GM19099 (cell line): ENCODE results near the gene TSPAN14.

Experiments used
- POLR2A ChIP-seq: IDR thresholded peaks from 3 replicates; pipeline ENCODE4 v1.6.1; 2011; ENCODE audit warnings: low read depth; ENCODE audit not compliant: insufficient read length; ENCODE audit errors: extremely low read depth

TSPAN14 gene

DNA sequence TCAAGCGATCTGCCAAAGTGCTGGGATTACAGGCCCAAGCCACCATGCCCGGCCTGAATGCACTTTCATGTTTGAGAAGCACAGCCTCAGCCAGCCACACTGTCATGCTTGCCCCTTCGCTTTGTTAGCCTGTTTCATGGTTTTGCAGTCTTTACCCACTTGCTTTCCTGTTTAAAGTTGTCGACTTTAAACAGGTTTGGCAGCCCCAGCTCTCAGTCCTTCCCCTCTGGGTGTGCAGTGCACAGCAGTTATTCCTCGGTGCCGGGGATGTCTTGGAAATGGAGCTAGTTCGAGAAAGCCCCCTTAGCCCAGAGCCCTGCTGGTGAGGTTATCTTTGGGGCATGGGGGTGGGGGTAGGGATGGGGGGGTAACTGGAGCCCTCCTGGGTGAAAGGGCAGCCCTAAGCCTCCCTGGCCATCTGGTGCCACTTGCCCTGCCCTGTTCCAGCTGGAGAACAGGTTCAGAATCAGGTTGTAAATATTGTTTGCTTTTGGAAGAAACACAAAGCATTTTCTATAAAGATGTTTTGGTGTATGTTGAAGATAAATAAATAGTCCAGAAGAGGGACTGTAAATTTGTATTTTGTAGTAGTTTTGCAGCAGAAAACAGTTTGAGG, 14.8 kb downstream of the TSPAN14 start:
- TF ChIP-seq POLR2A: no peak

DNA sequence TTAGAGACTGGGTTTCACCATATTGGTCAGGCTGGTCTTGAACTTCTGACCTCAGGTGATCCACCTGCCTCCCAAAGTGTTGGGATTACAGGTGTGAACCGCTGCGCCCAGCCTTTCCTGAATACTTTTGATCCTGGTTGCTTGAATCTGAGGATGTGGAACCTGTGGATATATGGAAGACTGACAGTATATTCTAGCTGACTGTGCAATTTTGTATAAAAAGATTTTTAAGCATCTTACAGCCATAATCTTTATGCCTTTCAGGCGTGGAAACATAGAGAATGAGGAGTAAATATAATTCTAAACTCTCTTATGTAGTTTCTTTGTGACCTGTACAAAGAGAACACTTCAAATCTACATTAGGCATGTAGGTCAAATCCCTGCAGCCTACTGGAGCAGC, 16.2 kb downstream of the TSPAN14 start:
- TF ChIP-seq POLR2A: no peak

DNA sequence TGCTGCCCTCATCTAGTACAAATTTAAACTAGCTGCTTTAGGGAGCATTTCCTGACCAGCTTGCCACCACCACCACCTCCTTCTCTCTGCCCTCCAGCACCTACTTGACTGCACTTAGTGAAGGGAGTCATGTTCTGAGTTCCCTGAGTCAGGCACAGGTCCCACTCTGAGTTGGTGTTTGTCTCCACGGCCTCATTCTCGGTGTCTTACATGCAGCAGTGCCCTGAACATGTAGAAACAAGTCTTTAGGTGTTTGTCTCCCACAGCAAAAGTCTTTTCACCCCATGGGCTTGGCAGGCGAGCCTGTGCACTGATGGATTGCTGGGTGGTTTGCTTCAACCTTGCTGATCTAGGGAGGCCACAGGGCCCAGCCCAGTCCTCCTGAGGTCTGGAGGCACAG, 16.9 kb downstream of the TSPAN14 start:
- TF ChIP-seq POLR2A: no peak

DNA sequence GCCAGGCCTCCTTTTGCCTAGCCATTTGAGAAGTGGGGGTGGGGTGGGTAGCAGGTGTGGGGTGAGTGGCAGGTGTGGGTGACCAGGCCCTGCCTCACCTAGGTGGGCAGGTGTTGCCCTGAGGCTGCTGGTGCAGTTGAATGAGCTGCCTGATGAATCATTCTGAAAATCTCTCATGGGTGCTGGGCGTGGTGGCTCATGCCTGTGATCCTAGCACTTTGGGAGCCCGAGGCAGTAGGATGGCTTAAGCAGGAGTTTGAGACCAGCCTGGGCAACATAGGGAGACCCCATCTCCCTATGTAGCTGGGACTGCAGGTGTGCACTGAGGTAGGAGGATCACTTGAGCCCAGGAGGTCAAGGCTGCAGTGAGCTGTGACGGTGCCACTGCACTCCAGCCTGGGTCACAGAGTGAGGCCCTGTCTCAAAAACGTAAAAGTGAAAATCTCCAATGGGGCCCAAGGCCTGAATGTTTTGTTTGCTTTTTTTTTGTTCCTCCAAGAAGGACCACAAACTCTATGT, 17.7 kb downstream of the TSPAN14 start:
- no peak for TF ChIP-seq POLR2A

DNA sequence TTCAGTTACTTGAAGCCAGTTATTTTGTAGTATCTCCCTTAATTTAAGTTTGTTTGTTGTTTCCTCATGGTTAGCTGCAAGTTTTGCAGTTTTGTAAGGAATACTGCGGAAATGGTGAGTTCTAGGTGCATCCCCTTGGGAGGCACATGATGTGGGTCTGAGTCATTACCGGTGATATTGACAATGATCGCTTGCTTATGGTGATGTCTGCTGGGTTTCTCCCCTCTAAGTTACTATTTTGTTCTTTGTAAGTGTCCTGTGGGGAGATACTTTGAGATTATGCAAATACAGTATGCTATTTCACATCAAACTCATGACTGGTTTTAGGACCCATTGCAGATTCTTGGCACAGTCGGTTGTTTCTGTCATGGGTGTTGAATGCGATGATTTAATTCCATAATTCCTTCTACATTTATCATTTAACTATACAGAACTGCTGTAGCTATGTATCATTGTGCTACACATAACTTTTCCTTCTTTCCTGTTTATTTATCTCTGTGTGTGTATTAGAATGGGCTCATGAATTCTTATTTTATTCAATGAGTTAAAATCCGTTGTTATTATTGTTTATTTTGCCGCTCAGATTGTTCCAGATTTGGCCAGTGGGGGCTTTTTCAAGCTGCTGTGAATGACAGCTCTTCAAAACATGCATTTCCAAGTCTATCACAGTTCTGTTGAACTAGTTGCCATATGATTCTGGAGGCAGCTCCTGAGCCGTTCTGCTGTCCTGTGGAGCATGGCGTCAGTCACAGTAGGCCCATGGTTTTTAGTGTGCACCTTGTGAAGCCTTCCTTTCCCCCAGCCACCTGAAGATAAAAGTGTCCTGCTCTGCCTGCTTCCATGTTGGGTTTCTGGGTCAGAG, 18.4 kb downstream of the TSPAN14 start:
- TF ChIP-seq POLR2A: peak; percentile 14

DNA sequence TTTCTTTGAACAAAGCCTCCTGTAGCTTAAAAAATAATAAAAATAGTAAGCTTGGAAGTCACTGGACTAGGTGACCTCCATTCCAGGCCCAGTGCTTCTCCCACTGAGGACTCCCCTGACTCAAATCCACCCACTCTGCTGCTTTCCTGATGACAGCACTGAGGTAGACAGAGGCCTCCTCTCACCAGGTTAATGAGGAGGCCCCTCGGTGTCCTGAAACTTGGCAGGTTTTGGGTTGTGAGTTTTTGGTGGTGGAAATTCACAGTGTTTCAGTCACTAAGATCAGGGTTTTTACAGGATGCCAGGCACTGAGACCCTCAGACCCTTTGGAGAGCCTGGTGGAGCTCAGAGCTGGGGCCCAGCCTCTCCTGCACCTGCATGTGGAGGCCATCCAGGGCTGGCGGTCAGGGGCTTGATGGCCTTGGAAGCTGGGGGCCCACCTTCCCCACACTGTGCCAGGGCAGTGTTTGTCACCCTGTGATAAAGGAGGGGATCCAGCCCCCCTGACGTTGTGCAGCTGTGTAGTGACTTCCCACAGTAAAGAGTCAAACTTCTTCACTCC, 19.1 kb downstream of the TSPAN14 start:
- TF ChIP-seq POLR2A: no peak

DNA sequence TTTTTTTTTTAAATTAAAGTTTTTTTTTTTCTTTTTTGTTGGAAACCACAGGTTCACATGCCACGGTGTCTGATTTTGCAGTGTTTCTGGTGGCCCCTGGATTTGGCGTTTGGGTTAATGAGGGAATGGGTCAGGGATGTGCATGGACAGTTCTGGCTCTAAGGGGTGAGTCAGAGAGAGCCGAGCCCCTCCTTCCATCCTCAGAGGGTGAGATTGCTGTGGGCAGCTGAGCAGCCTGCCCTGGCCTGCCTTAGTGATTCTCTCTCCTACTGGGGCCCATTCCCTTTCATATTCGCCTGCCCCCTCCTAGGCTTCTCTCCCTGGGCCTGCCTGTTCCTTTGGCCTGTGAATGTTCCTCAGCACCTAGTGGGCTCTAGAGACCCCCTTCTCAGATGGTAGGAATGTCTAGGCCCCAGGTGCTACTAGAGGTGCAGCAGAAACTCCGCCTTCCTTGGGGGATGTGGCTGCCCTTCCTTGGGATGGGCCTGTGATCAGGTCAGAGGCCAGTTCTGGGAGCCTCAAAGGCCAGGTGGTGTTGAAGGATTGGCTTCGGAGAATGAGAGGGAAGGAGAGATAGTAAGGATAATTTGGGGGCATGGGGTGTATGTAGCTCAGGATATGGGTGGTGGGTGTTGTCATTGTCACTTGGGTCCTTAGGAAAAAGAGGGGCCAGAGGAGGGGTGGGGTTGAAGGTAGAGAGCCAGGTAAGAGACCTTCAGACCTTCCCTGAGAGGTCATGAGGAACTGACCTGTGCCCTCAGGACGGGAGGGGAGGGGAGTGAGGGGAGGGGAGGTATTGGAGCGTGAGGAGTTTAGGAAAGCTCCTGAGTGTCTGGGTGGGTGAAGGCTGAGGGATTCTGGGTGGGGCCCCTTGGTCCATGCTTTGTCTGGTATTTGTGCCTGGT, 19.8 kb downstream of the TSPAN14 start:
- TF ChIP-seq POLR2A: no peak

DNA sequence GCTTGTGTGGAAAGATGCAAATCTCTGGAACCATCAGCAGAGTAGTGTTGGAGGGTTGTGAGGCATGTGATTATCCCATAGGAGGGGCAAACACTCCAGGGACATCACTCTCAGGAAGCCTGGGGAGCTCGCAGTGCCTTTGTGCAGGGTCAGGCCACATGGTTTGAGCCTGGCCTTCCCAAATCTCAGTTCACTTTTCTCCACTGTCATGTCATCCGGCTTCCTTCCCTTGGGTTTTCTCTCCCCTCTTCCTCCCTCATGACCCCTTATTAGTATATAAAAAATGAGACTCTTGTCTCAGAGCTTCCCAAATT, 20.4 kb downstream of the TSPAN14 start:
- TF ChIP-seq POLR2A: no peak

DNA sequence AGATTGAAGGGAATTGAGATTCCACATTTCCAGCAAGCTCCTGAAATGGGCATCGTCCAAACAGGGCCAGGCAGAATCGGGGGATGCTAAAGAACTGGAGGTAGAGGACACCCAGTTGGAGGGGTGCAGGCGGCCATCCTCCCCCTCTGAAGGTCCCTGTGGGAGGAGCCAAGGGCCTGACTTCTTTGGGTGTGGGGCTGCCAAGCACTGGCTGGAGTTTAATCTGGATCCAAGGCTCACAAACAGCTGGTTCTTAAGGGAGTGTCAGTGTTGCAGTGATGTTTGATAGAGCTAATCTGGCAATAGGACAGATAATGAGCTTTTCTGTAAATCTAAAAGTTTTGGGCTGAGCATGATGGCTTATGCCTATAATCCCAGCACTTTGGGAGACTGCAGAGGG, 20.8 kb downstream of the TSPAN14 start:
- no peak for TF ChIP-seq POLR2A

DNA sequence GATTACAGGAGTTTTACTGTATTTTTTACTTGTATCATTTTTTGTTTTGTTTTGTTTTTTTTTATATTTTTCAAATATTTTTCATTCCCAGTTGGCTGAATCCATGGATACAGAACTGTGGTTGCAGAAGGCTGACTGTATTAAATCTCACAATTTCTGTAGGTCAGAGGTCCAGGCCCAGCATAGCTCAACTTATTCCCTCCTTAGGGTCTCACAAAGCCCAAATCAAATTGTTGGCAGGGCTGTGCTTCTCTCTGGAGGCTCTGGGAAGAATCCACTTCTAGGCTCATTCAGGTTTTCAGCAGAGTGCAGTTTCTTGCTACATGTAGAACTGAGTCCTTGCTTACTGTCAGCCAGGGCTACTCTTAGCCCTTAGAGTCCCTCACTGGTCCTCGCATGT, 22.6 kb downstream of the TSPAN14 start:
- no peak for TF ChIP-seq POLR2A

DNA sequence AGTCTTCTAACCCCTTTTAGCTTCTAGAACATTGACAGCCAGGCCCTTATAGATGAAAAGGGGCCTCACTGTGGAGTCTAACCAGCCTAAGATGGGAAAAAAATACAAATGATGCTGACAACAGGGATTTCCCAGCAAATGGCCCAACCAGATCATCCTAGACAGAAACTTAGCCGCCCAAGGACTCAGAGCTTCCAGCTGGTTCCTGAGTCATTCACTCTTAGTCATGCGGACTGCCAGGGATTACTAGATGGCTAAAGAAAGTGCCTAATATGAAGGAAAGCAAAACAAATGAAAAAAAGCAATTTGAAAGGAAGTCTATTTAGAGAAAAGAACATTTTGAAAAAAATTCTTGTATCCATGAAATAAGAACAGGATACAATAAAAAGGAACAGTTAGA, 23.7 kb downstream of the TSPAN14 start:
- no peak for TF ChIP-seq POLR2A

DNA sequence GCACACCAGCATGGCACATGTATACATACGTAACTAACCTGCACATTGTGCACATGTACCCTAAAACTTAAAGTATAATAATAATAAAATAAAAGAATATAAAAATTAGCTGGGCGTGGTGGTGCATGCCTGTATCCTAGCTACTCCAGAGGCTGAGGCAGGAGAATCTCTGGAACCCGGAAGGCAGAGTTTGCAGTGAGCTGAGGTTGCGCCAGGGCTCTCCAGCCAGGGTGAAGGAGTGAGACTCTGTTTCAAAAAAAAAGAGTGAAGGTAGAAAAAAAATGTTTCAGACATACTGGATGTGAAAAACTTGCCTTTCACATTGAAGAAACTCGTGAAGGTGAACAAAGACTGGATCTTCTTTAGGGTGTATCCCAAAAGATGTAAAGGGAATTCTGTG, 26.7 kb downstream of the TSPAN14 start:
- no peak for TF ChIP-seq POLR2A

DNA sequence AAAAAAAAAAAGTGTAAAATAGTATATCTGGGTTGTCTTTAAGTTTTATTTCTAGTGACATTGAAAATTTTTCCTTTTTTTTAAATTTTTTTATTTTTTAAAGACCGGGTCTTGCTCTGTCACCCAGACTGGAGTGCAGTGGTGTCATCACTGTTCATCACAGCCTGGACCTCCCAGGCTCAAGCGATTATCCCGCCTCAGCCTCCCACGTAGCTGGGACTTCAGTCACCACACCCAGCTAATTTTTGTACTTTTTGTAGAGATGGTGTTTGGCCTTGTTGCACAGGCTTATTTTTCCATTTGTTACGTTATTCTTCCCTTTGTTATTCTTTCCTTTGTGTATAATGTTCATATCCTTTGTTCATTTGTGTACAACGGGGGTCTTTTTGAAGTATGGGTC, 30.1 kb downstream of the TSPAN14 start:
- TF ChIP-seq POLR2A: no peak

DNA sequence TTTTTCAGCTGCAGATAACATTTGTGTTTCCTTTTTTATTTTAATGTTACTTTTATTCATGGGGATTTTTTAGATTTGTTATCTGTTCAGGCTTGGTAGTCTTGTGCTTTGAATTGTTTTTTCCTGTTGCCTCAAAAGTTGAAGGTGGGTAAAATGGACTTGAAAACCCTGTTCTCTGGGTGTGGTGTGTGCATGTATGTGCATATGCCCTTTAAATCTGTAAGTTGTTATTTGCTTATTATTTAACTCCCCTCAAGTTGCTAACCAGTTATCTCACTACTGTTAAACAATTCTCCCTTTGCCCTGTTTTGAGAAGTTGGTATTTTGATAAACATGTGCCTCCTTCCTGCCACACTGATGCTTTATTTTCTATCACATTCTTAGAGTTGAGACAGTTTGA, 30.6 kb downstream of the TSPAN14 start:
- TF ChIP-seq POLR2A: no peak
